Endothelial cell of coronary artery (primary cell): ENCODE results near the gene TEX22. TPM values are rescaled to one million over a fixed set of nuclear protein-coding genes. Genes with fewer than 3 reads are reported as not detected.

Experiments
- total RNA-seq: library from RNA; depleted of rRNA; stranded (reverse); fragments of >200 nt; gene quantifications from 2 replicates; pipeline ENCODE4 v1.2.3, GENCODE V29; 2014

The TEX22 gene
- total RNA-seq: 0.09 and 0.27 TPM in 2 replicates

GRCh38 chr14:105398044-105398725 is at the start of gene TEX22:
TEX22 (plus strand) TSS chr14:105398538; CDS start chr14:105399341, 803 bp downstream.

GRCh38 chr14:105419195-105420091 is 21.1 kb downstream of the TEX22 start, which contains the start of gene MTA1:
MTA1 (plus strand) TSS chr14:105419827; CDS start chr14:105420036, 209 bp downstream.

Other genes with a start within 250 kb of the TEX22 start
- 96.3 and 97.8 TPM in 2 replicates for gene JAG2, start 229.8 kb upstream of the TEX22 start, total RNA-seq
- gene NUDT14, start 217.2 kb upstream of the TEX22 start, total RNA-seq: 28.7 and 47.4 TPM in 2 replicates
- gene BTBD6, start 150.0 kb upstream of the TEX22 start, total RNA-seq: 50.4 and 52.6 TPM in 2 replicates
- 40.8 and 43.6 TPM in 2 replicates for gene BRF1, start 97.5 kb upstream of the TEX22 start, total RNA-seq
- gene PACS2, start 83.8 kb upstream of the TEX22 start, total RNA-seq: 49.5 and 71.0 TPM in 2 replicates
- gene MTA1, start 21.3 kb downstream of the TEX22 start, total RNA-seq: 45.7 and 66.1 TPM in 2 replicates
- 200 and 227 TPM in 2 replicates for gene CRIP2, start 76.3 kb downstream of the TEX22 start, total RNA-seq
- gene CRIP1, start 88.3 kb downstream of the TEX22 start, total RNA-seq: 0.45 and 0.75 TPM in 2 replicates
- 8.7 and 13.9 TPM in 2 replicates for gene TEDC1, start 92.7 kb downstream of the TEX22 start, total RNA-seq
- 9.9 and 11.4 TPM in 2 replicates for gene TMEM121, start 128.0 kb downstream of the TEX22 start, total RNA-seq